ENCODE measurements around the gene SPATS2L. TPM values are rescaled to one million over a fixed set of nuclear protein-coding genes. Genes with fewer than 3 reads are reported as not detected.
A peak's percentile ranks its signal among the peaks of the same experiment; 100 is the strongest.

Gene SPATS2L
- total RNA-seq, 1 donor from 2014 or later = 491 TPM

DNA sequence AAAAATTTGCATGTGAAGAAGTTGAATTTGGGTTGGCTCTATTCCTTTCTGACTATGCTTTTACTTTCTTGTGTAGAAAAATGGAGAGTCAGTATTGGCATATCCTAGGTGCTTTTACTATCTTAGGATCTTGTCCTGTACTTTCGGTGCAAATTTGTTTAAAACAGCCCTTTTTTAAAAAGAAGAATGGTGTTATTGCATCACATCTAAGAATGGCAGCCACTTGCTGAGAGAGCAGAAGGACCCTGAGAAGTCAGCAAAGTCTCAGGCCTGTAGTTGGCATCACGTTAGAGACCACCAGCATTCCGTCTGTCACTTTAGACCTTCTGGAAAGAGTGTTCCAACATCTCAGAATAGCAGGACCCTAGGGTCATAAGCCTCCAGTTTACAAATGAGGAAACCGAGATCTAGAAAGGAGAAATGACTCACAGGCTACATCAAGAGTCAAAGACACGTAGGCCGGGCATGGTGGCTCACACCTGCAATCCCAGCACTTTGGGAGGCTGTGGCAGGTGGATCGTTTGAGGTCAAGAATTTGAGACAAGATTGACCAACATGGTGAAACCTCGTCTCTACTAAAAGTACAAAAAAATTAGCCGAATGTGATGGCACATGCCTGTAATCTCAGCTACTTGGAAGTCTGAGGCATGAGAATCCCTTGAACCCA is 42.5 kb downstream of the SPATS2L start:
- DNase-seq (ENCODE audit: low read depth) = no peak

DNA sequence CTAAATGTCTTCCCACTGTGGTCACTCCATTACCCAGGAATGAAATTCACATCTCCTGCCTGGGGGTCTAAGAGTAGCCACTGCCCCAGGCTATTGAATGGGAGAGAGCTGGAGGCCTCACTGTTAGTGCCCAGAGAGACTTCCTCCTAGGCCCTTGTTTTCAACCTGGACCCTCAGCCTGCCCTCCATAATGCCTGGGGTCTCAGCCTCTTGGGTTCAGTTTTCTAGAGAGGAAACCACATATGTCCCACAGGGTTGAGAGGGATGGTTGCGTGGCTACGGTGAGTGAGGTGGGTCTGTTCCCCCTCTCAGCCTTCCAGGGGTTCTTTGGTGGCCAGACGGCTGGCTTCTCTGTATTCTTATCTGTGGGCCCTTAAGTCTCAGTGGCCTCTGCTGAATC is 43.4 kb downstream of the SPATS2L start:
- no peak for DNase-seq (ENCODE audit: low read depth)

DNA sequence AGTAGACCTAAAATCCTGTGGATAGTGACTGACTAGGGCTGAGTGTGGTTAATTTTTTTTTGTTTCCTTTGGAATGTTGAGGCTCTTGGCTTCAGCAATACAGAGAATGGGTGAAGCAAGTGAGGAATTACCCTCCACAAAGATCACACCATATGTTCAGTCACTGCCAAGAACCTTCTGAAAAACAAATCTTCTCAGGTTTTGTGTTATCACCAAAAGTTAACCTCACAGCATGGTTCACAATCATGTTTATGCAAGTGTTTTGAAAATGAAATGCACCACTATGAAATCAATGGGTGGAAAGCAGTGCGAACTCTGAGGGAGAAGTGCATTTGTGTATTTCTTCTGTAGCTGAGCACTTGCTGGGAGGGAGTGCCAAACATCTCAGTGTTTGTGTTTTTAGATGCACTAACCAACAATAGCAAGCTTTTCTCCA is 44.4 kb downstream of the SPATS2L start:
- no peak for DNase-seq (ENCODE audit: low read depth)

DNA sequence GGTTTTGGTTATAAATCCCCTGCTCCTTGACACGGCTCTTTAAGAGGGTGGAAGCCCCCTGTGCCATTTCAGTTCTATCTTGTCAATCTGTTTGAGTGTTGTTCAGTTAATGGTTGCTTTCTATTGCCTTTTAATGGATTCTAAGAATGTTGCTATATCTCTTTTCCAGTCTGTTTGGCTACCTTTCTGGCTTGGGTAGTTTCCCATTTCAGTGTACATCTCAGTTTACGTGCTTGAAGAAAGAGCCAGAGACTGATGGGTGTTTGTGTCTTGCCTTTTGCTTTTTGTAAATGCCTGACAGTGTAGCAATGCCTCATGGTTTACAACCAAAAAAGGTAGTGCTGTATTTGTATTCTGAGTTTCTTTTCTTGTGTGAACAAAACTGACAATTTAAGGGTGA is 45.3 kb downstream of the SPATS2L start:
- no peak for DNase-seq (ENCODE audit: low read depth)

DNA sequence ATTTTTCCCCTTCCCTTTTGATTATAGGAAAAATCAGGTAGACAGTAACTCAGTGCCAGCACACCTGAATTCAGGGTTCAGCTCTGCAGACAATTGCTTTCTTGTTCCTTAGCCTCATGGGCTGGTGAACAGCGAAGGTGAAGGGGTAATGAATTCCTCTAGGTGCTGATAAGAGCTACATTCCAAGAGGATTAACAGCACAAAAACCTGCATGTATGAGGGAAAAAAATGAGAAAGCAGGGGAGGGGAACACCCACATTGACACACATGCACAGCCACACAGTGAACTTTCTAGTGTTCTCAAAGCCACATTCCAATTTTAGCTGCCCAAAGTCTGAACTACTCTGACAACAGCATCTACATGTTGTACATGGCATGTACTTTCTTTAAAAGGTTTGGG is 46.1 kb downstream of the SPATS2L start:
- no peak for DNase-seq (ENCODE audit: low read depth)

DNA sequence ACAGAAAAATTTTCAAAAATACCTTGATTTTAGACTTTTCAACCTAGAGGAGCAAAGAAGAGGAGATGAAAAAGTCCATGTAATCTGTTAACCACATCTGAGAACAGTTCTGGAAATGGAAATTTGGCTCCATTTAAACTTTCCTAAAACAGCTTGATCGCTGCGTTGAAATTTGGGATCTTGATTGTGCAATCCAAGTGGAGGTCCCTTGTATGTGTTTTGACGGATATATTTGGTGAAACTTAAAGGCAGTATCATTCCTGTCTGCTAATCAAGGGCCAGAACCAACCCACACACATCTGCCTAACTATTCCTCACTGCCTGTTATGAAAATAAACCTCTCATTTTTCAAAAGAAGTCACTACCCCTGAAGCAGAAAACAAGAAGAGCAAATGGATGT is 46.6 kb downstream of the SPATS2L start:
- DNase-seq (ENCODE audit: low read depth) = no peak

DNA sequence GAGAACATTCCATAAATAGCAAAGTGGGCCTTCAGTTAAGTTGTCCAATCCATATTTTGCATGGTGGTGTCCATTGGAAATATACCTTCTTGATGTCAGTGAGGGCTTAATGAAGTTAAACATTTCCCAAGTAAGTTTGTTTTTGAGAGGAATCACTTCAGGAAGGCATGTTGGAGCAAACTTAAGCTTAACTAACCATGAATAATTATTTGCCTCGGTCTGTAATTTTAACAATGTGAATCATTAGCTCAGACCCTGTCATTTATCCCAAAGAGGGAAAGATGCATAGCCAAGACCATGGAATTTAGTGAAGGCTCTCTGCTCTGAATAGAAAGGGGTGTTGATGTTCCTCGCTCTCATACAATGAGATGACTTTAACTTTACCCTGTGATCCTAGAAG is 47.4 kb downstream of the SPATS2L start:
- no peak for DNase-seq (ENCODE audit: low read depth)

DNA sequence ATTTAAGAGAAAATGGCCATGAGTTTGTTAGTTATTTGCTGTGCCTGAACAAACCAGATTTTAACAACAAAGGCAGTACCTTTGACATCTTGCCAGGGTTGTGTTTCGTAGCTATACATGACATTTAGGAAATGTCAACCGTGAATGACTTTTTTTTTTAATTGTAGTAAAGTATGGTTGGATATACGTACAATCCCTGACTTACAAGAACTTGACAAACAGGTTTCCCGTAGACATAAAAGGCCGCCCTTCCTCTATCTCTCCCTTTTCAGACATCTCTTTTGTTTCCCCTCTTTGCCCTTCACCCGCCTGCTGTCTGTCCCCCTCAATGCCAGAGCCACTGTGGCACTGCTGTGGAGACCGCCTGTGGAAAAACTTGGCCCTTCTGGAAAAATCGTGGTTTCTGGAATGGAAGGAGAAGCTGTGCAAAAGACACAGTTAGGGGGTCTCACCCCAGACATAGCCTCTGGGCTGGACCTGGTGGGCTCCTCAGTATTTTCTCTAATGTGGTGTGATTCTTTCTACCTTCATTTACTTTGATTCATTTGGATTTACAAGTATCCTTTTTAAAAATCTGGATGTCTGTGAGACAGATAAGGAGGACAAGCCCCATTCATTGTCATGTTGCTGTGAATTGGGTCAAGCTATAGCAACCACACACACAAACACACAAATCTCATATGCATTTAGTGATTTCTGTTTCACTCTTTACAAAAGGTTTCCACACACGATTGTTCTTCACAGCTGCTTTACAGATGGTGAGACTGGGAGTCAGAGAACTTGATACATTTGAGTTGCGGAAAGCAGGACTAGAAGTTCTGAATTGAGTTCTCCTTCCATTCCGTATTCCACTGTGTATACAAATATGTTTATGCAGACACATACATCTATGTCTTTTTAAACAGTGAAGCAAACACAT is 48.6 kb downstream of the SPATS2L start:
- DNase-seq (ENCODE audit: low read depth) = no peak

DNA sequence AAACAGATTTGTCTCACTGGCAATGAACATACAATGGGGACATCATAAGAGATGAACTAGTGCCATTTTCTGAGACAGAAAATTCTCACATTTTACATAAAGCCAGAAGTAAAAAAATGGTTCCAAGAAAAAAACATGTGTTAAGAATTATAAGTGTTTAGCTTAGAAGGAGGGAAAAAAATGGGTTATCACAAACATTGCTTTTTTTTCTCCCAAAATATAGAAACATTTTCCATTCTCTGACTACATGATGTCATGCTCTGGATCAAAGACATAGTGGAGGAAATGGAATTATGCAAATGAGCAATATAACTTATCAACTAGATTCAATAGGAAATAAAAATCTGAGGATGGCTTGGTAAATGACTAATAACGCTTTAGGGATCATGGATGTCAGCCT is 49.8 kb downstream of the SPATS2L start:
- no peak for DNase-seq (ENCODE audit: low read depth)

DNA sequence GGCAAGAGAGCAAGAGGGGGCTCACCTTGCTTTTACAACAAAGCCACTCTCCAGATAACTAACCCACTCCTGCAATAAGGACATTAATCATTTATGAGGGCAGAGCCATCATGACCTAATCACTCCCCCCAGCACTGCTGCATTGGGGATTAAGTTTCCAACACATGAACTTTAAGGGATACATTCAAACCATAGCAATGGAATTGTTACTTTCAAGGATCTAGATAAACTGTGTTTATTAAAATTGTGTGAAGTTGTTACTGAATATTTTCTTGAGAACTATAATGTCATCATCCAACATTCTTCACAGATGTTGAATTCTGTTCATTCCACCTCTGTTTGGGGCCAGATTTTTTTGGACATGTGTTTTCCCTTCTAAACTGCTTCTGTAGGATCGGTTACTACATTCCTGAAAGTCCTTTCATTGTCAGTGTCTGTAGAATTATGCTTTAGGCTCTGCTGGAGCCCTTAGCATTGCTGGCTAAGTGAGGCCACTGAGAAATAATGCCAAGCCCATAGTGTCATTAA is 50.4 kb downstream of the SPATS2L start:
- peak; percentile 30 for DNase-seq (ENCODE audit: low read depth)

DNA sequence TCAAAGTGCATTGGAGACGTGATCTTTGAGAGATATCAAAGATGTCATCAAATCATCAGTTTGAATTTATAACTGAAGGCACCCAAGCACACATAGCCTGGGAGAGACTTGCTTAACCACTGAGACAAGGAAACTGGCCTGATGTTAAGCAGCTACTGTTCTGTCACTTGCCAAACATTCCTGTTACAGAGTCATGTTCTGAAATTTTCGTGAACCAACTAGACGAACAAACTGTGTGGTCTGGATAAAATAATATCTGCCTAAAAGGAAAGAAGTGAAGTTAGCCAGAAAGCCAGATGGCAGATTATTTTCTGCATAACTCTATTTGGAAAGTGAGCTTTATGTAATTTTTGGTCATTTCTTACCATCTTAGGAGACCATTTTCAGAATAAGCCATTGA is 51.4 kb downstream of the SPATS2L start:
- DNase-seq (ENCODE audit: low read depth) = no peak

DNA sequence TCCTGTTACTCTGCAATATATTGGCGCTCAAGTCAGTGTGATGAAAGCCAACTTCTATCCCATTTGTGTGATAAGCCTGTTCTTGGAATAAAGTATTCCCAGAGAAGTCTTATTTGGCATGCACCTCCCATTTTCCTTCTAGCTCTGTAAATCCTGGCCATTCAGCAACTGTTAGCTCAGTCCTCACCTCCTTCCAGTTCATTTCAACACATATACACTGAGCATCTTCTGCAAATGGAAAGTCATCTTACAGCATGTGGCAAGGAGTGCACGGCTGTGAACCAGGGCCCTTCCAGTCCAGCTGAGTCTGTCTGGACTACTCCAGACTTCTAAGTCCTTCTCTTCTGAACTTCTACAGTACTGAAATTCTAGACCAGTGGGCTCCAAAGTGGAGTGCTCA is 53.1 kb downstream of the SPATS2L start:
- no peak for DNase-seq (ENCODE audit: low read depth)

DNA sequence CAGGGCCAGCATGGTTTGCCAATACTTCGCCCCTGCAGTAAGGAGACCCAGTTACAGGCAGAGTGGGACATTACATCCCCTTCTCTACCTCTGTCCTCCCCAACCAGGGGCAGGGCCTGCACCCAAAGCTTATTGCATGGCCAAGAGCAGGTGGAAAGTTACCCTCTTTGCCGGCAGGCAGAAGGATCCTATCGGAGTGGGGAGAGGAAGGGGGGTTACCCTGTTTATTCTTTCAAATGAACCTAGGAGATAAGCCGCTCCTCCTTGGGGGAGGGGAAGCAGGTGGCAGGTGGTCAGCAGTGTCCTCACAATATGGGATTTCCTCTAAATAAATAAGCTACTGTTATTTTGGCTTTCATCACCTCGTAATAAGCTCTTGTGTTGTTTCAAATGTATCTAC is 53.9 kb downstream of the SPATS2L start:
- no peak for DNase-seq (ENCODE audit: low read depth)

DNA sequence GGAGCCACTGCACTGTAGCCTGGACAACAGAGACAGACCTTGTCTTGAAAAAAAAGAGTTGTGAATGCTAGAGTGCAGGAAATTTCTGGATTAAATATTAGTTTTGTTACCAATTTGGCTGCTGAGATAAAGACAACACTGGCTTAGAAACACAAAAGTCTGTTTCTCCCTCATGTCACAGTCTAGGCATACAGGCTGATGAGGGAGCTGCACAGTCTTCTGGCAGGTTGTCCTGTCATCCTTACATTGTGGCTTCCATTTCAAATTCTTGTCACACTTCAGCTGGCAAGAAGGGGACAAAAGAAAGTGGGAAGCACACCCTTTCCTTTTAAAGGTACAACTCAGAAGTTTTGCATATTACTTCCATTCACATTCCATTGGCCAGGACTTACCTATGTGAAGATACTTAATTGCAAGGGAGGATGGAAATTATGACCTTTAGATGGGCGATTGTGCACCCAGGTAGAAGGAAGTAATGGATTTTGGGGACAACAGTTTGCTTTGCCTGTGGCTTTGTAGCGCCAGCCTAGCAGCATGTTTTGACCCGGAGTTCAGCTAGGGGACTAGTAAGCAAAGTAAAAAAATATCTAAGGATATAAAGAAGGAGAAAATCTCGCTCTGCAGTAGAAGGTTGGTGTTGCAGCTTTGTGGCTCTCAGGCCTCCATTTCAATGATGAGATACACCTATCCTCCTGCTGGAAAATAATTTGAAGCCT is 55.9 kb downstream of the SPATS2L start:
- DNase-seq (ENCODE audit: low read depth) = no peak

DNA sequence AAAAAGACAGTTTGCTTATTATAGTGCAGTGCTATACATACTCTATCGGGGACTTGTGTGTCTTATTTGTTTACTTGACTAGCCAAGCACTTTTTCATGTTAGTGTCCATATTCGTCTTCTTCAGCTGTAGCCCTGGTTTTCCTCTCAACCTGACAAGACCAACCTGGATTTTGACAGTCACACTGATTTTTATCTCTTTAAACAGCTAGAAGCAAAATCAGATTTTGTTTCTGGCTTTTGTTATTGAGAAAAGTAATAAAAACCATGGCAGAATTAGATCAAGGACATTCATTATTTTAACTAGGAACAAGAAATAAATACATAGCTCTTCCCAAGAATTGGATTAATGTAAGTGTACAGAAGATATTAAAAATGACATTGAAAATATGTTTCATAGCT is 56.8 kb downstream of the SPATS2L start:
- no peak for DNase-seq (ENCODE audit: low read depth)

DNA sequence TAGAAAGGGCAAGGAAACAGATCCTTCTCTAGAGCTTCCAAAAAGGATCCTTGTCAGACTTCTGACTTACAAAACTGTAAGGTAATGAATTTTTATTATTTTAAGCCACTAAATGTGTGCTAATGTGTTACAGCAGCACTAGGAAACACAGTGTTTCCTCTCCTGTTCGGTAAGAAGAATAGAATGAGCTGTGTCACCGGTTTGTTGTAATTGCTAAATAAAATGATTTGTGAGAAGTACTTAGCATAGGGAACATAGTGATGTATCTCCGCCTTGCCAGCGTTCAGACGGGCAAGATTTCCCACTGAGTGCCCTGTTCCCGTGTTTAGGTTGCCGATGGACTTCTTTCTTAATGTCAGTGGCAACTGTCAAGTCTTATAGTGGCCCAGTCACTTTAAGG is 57.6 kb downstream of the SPATS2L start:
- no peak for DNase-seq (ENCODE audit: low read depth)

DNA sequence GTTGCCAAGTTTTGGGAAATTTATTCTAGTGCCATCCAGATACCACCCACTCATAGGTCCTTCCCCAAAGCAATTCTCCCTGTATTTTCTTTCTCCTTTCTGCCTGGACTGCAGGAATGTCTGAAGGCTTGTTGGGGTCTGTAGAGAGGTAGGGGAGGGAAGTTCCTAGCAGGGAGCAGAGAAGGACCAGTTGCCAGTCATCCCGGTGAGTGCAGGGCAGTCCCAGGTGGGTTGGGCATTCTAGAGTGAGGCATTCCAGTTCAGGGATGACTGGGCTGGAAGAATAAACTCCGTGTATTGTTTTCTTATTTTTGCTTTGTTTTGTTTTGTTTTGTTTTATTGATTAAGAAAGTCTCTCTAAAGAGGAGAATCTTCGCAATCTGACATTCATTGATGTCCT is 58.1 kb downstream of the SPATS2L start:
- no peak for DNase-seq (ENCODE audit: low read depth)

DNA sequence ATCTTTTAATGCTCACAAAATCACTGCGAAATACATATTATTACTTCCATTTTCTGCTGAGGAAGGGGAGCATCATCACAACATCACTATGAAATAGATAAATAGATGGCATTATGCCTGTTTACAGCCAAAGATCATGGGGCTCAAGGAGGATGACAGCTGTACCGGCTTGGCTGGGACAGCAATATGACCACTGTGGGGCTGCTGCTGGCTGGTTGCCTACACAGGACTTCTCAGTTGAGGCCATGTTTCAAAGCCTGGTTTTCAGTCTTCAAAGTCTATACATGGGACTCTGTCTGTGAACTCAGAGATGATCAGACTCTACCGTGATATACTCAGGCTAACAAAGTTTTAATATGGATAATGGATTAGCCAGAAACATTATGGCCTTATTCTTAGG is 58.7 kb downstream of the SPATS2L start:
- peak; percentile 79 for DNase-seq (ENCODE audit: low read depth)

DNA sequence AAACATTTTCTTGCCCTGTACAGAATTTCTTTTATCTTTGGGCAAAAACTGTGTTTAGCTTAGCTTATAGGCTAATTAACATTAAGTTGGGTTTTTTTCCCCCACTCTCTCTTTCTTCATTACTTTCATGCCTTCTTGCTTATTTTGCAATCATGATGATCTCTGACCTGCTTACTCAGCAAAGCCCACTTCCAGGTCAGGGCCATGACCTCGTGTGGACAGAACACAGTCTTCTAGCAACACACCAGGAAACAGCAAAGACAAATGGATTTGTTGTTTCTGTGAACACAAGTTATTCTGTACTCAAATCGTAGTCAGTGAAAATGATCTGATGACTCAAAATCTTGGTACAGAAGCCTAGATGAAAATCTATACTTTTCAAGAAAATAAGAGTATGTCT is 60.7 kb downstream of the SPATS2L start:
- DNase-seq (ENCODE audit: low read depth) = no peak

DNA sequence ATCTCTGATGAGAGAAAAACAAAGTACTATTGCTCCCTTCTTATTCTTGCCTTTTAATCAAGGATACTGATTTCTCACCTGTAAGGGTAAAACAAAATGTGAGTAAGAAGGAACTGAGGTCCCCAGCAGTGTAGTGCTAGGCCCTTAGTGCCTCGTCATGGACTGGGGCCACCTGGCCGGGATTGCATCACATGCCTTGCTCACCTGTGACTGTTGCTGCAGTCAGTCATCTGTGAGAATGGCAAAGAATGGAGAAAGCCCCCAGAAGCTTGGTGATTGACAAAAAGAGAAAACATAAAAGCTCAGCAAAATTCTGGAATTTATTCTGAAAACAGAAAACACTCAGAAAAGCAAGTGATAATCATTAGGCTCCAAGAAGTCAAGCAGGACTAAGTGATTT is 63.4 kb downstream of the SPATS2L start:
- DNase-seq (ENCODE audit: low read depth) = no peak

DNA sequence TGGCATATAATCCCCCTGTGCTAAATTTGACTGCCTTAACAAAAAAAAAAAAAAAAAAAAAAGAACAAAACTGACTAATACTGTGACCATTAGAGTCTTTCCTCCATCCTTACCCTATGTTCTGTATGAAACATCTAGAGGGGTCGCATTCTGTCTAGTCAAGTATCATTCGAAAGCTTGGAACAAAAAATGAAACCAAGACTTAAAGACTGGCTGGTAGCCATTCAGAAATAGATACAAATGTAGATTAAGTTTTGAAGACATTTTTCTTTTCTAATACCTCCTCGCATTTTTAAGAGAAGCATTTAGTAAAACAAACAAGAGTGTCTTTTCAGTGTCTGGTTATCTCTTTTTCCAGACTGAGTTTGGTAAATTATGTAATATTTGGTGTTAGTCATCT is 66.7 kb downstream of the SPATS2L start:
- no peak for DNase-seq (ENCODE audit: low read depth)

DNA sequence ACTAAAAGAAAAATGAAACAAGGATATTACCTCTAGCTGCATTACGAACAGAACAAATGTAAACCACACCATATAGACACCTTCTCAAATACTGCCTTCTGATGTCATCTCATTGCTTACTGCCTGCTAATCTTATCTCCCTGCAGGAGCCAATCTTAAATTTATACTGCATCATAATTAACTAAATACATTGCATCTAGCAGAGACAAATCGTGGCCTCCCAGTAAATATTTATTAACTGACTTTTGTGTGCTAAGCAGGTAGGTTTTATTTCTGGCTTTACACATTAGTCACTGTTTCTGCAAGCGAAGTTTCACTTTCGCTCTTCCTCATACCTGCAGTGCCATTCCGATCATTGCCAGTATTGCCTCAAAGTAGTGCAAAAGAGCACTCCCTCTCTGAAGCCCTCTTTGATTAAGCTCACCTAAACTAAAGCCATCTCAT is 67.5 kb downstream of the SPATS2L start:
- no peak for DNase-seq (ENCODE audit: low read depth)

All from myocyte (in vitro differentiated cells).